Central memory CD8-positive, alpha-beta T cell (primary cell): ENCODE data around the gene RNF146.
A peak's percentile ranks its signal among the peaks of the same experiment; 100 is the strongest.
"Not testable (repeated sequence)": the region's sequence is repeated elsewhere in the genome, so short reads cannot be mapped to it uniquely, and the experiment has no call there.

Source experiments
- ATAC-seq: fragments of 150-1000 bp; cut with Tn5 transposase; replicated peaks from 2 replicates; pipeline ENCODE4 v1.10.0; 2022; ENCODE audit warnings: mild to moderate bottlenecking, moderate FRiP score, moderate number of reproducible peaks; ENCODE audit not compliant: poor library complexity, severe bottlenecking; ENCODE audit errors: extremely low read depth
- DNase-seq, 2 donors: peaks; one replicate each; pipeline ENCODE4 v3.0.0; 2021; ENCODE audit warnings: low spot score in 2 of 2
- H3K27ac Mint-ChIP-seq: one replicate; pipeline ENCODE4 v1.8.0; 2022; ENCODE audit warnings: low read depth, mild to moderate bottlenecking, moderate library complexity, mixed read lengths
- H3K27me3 Mint-ChIP-seq: one replicate; pipeline ENCODE4 v1.8.0; 2022; ENCODE audit warnings: mixed read lengths
- H3K36me3 Mint-ChIP-seq: one replicate; pipeline ENCODE4 v1.8.0; 2022; ENCODE audit warnings: mild to moderate bottlenecking, moderate library complexity, mixed read lengths; ENCODE audit not compliant: insufficient read depth
- H3K4me1 Mint-ChIP-seq: one replicate; pipeline ENCODE4 v1.8.0; 2022; ENCODE audit warnings: mixed read lengths
- H3K4me3 Mint-ChIP-seq: one replicate; pipeline ENCODE4 v1.8.0; 2022; ENCODE audit warnings: mild to moderate bottlenecking, moderate library complexity, mixed read lengths
- H3K9me3 Mint-ChIP-seq: one replicate; pipeline ENCODE4 v1.8.0; 2022; ENCODE audit warnings: mixed read lengths

Gene RNF146

DNA sequence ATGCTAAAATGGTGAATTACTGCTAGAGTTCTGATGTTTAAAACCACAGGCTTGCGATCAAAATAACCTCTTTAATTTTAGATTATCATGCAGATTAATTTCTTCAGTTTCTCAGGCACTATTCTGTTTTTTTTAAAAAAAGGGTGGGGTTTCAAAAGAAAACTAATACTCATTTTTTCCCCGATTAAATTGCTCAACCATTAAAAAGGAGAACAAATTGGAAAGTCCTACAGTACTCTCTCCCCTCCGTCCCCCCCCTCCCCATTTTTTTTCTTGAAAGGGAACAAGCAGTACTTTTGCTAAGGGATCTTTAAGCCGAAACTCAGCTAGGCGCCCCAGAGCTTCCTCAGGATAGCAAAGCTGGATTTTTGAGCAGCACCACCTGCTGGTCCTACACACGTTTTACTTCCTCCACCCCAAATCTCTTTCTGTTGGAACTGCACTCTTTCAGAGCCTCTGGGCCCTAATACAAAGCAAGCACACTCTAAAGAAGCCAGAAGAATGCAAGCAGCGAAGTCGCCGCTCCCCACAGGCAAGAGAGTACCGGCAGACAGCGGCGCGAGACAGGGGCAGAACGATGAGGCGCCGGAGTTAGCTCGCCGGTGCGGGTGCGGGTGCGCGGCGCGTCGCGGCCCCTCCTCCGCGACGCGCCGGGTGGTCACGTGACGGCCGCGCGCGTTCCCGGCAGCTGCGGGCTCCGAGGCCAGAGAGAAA lies at the start of gene RNF146:
RNF146 (plus strand) TSS at position 687 of the 714 bp plus-strand sequence. CDS start 13,475 bp downstream, outside the sequence.
- H3K4me3 Mint-ChIP-seq, result peak within 1 kb of the TSS; percentile 92
- H3K4me1 Mint-ChIP-seq, result peaks cover 39% of the 10 kb centered on the region
- ATAC-seq, result peak; percentile 78
- H3K27me3 Mint-ChIP-seq, result no peaks in the 10 kb centered on the region
- H3K9me3 Mint-ChIP-seq, result no peaks in the 10 kb centered on the region
- peak; percentile 50 to 58 for DNase-seq
- H3K36me3 Mint-ChIP-seq, result peaks cover 6% of the 10 kb centered on the region
- peak within 1 kb of the TSS; percentile 95 for H3K27ac Mint-ChIP-seq

- Mint-ChIP-seq H3K27ac (no peak overlapping the region), H3K4me3 (no peak overlapping the region)
Observed at GRCh38 chr6:127219869-127220268, 46.8 kb upstream of the RNF146 start.

DNA sequence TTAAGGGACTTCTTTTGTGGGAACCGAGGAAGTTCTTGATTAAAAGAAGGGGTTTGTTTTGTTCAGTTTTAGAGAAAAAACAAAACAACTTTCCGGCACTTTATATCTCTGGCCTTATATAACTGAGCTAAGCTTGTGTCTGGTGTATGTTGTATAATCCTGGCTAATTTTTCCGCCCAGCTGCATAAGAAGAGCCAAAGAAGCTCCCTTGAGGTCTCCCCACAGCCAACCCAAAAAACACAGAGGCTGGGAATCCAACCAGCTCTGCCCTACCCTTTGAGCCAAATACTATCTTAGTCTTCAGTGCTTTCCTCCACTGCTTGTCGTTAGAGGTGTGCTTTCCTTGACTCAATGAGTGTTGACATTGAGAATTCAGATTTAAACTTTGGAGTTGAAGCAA lies 45.5 kb upstream of the RNF146 start:
- Mint-ChIP-seq H3K27me3 (peaks cover 21% of the 10 kb centered on the region), H3K9me3 (no peaks in the 10 kb centered on the region), H3K4me3 (no peak overlapping the region), H3K36me3 (no peaks in the 10 kb centered on the region), H3K27ac (no peak overlapping the region), H3K4me1 (no peaks in the 10 kb centered on the region)
- ATAC-seq (no peak), DNase-seq (no peak)

More at GRCh38 chr6:127219869-127220268, 46.8 kb upstream of the RNF146 start:
- Mint-ChIP-seq H3K9me3 (no peaks in the 10 kb centered on the region), H3K36me3 (no peaks in the 10 kb centered on the region), H3K4me1 (no peaks in the 10 kb centered on the region), H3K27me3 (peaks cover 21% of the 10 kb centered on the region)
- no peak for ATAC-seq
- no peak for DNase-seq

GRCh38 chr6:127222418-127222817 lies 44.2 kb upstream of the RNF146 start:
- Mint-ChIP-seq H3K27ac (no peak overlapping the region), H3K9me3 (no peaks in the 10 kb centered on the region), H3K27me3 (peaks cover 23% of the 10 kb centered on the region), H3K4me3 (no peak overlapping the region), H3K36me3 (no peaks in the 10 kb centered on the region), H3K4me1 (no peaks in the 10 kb centered on the region)
- ATAC-seq (no peak), DNase-seq (no peak)

DNA sequence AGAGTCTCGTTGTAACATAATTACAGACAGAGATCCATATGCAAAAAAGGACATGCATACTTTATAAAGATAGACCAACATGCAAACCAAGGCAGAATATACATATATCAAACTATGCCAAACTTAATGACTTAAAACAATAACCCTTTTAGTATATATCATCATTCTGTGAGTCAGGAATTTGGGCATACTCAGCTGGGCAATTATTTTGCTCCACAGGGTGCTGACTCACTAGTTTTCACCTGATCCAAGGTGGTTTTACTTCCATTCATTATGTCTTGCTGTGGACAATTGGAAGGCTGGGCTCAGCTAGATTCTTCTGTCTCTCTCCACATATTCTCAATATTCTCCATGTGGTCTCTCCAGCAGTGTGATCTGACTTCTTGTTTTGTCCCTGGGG lies 41.2 kb upstream of the RNF146 start:
- no peak for DNase-seq
- peaks cover 51% of the 10 kb centered on the region for H3K27me3 Mint-ChIP-seq
- no peak overlapping the region for H3K27ac Mint-ChIP-seq
- H3K4me1 Mint-ChIP-seq, result no peaks in the 10 kb centered on the region
- H3K4me3 Mint-ChIP-seq, result no peak overlapping the region
- peaks cover 2% of the 10 kb centered on the region for H3K9me3 Mint-ChIP-seq
- H3K36me3 Mint-ChIP-seq, result no peaks in the 10 kb centered on the region
- no peak for ATAC-seq

DNA sequence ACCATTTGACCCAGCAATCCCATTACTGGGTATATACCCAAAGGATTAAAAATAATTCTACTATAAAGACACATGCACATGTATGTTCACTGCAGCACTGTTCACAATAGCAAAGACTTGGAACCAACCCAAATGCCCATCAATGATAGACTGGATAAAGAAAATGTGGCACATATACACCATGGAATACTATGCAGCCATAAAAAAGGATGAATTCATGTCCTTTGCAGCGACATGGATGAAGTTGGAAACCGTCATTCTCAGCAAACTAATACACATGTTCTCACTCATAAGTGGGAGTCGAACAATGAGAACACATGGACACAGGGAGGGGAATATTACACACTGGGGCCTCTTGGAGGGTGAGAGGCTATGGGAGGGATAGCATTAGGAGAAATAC lies 32.8 kb upstream of the RNF146 start:
- not testable (repeated sequence) for H3K4me1 Mint-ChIP-seq, H3K9me3 Mint-ChIP-seq, H3K4me3 Mint-ChIP-seq, H3K36me3 Mint-ChIP-seq, DNase-seq, H3K27ac Mint-ChIP-seq, ATAC-seq
- peaks cover 38% of the 10 kb centered on the region for H3K27me3 Mint-ChIP-seq

- peaks cover 51% of the 10 kb centered on the region for H3K27me3 Mint-ChIP-seq
- peaks cover 1% of the 10 kb centered on the region for H3K36me3 Mint-ChIP-seq
- no peaks in the 10 kb centered on the region for H3K4me1 Mint-ChIP-seq
- ATAC-seq, result no peak
- DNase-seq, result no peak
- no peak overlapping the region for H3K4me3 Mint-ChIP-seq
- H3K9me3 Mint-ChIP-seq, result no peaks in the 10 kb centered on the region
- H3K27ac Mint-ChIP-seq, result no peak overlapping the region
Observed at GRCh38 chr6:127243501-127243900, 23.2 kb upstream of the RNF146 start.

- no peak overlapping the region for H3K4me3 Mint-ChIP-seq
- no peaks in the 10 kb centered on the region for H3K36me3 Mint-ChIP-seq
- H3K4me1 Mint-ChIP-seq, result no peaks in the 10 kb centered on the region
- ATAC-seq (no peak), DNase-seq (no peak)
- no peak overlapping the region for H3K27ac Mint-ChIP-seq
- H3K9me3 Mint-ChIP-seq, result no peaks in the 10 kb centered on the region
- peaks cover 27% of the 10 kb centered on the region for H3K27me3 Mint-ChIP-seq
Observed at GRCh38 chr6:127247114-127248096, 19.3 kb upstream of the RNF146 start.

DNA sequence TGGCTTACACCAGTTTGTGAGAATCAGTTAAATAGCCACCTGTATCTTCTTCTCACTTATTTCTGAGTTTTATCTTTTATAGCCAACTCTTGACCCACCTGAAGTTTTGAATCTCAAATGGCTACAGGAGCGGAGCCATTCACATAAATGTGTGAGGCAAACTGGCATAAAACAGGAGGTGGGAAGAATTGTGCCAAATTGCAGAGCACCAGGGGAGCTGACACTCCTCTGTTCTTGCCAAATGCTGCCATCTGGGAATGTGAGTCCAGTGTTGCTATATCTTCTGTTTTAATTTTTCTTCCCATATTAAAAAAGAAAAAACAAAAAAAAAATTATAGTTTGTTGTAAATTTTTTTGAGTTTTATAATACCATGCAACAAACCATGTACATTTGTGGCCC lies 17.0 kb upstream of the RNF146 start:
- DNase-seq (no peak), ATAC-seq (no peak)
- no peaks in the 10 kb centered on the region for H3K36me3 Mint-ChIP-seq
- no peak overlapping the region for H3K4me3 Mint-ChIP-seq
- no peak overlapping the region for H3K27ac Mint-ChIP-seq
- no peaks in the 10 kb centered on the region for H3K9me3 Mint-ChIP-seq
- peaks cover 36% of the 10 kb centered on the region for H3K27me3 Mint-ChIP-seq
- H3K4me1 Mint-ChIP-seq, result no peaks in the 10 kb centered on the region

GRCh38 chr6:127255286-127255685 lies 11.4 kb upstream of the RNF146 start:
- Mint-ChIP-seq H3K36me3 (no peaks in the 10 kb centered on the region), H3K4me1 (no peaks in the 10 kb centered on the region), H3K27ac (no peak overlapping the region), H3K4me3 (no peak overlapping the region), H3K9me3 (no peaks in the 10 kb centered on the region), H3K27me3 (peaks cover 17% of the 10 kb centered on the region)
- DNase-seq (no peak), ATAC-seq (no peak)

DNA sequence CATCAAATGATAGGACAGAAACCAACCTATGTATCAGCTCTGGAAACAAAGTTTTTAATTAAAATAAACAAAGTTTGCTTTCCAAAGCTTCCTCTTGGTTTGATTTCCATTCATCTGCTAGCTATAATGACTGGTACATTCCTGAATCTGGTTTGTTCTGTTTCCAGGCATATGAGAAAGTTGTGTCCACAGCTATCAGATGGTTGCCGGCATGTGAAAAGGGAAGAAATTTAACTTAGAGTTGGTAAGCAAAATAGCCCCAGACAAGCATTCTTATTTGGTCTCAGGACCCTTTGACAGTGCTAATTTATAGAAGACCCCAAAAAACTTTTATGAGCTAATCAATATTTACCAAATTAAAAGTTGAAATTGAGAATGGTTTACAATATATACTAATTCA lies 3.8 kb upstream of the RNF146 start:
- Mint-ChIP-seq H3K27ac (no peak overlapping the region), H3K4me3 (no peak overlapping the region), H3K4me1 (peaks cover 19% of the 10 kb centered on the region), H3K9me3 (no peaks in the 10 kb centered on the region), H3K36me3 (peaks cover 6% of the 10 kb centered on the region), H3K27me3 (no peaks in the 10 kb centered on the region)
- DNase-seq, result no peak
- ATAC-seq, result no peak

DNA sequence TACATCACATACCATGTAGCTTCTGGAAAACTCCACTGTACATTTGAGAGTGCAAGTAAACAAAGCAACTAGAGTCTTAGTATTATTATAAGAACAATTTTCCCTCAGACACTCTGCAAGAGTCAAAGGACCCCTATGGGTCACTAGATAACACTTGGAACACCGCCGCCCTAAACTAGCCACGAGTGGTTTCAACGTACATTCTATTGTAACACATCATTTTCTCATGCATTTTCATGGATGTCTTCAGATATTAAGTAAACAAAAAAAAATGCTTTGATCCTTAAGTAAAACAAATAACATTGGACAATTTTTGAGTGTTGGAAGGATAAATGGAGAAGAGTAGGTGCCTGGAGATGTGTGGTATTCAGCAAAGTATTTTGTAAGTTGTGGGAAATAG lies 3.2 kb upstream of the RNF146 start:
- Mint-ChIP-seq H3K27me3 (no peaks in the 10 kb centered on the region), H3K4me1 (peaks cover 25% of the 10 kb centered on the region), H3K9me3 (no peaks in the 10 kb centered on the region), H3K36me3 (peaks cover 6% of the 10 kb centered on the region), H3K27ac (no peak overlapping the region), H3K4me3 (no peak overlapping the region)
- DNase-seq (no peak), ATAC-seq (no peak)
